ENCODE data around the gene PRKN. TPM values are rescaled to one million over a fixed set of nuclear protein-coding genes. Genes with fewer than 3 reads are reported as not detected.

Gene PRKN
- total and polyA plus RNA-seq, 4 experiments from 2014 or later: 0.50 to 5.3 (median 2.9) TPM

- Histone ChIP-seq H3K27me3 (ENCODE audit: insufficient read depth, low read length) (no peaks in the 10 kb centered on the region), H3K36me3 (ENCODE audit: insufficient read depth, low read length) (no peaks in the 10 kb centered on the region), H3K27ac (ENCODE audit: low read depth, low read length) (no peak overlapping the region), H3K4me3 (ENCODE audit: low read length in 2 of 2) (no peak overlapping the region), H3K4me1 (ENCODE audit: insufficient read depth, low read length) (no peaks in the 10 kb centered on the region), H3K9me3 (ENCODE audit: control insufficient read depth in 1 of 2, low read length in 2 of 2) (no peaks in the 10 kb centered on the region)
- Mint-ChIP-seq H3K27ac (no peak overlapping the region), H3K36me3 (no peaks in the 10 kb centered on the region), H3K4me1 (no peaks in the 10 kb centered on the region), H3K4me3 (no peak overlapping the region), H3K27me3 (no peaks in the 10 kb centered on the region), H3K9me3 (no peaks in the 10 kb centered on the region)
- POLR2A ChIA-PET (ENCODE audit: partially characterized antibody): no interaction called here
- CTCF ChIA-PET (ENCODE audit: partially characterized antibody): no interaction called here
- DNase-seq: no peak
- intact Hi-C loops (cut with micrococcal nuclease): no loop called here
Observed at GRCh38 chr6:161536224-161536630, 1191.3 kb downstream of the PRKN start.

DNA sequence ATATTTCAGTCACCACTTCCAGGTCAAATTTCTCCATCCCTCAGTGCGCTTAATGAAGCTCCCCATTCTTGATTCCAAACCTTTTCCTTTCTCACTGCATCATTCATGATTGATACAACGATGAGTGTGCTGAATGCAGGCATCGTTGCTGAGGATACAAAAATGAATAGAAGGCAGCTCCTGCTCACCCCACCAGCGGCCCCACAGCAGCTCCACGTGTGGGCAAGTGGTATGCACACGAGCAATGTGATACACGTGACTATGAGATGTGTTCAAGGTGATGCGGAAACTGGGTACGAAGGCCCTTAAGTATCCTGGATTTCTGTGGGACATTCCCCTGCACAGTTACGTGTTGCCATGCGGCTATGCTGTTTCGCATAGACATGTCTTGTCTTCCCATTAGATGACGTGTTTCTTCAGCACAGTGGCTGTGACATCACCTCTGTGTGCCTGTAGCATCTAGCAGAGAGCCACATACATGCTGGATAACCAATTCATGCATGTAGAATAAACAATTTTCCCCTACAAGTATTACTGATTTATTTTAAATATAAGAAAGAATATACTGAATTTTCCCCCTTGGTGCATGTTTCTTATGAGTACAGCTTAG lies 1193.2 kb downstream of the PRKN start:
- ChIA-PET CTCF (ENCODE audit: partially characterized antibody) (no interaction called here), POLR2A (ENCODE audit: partially characterized antibody) (no interaction called here)

DNA sequence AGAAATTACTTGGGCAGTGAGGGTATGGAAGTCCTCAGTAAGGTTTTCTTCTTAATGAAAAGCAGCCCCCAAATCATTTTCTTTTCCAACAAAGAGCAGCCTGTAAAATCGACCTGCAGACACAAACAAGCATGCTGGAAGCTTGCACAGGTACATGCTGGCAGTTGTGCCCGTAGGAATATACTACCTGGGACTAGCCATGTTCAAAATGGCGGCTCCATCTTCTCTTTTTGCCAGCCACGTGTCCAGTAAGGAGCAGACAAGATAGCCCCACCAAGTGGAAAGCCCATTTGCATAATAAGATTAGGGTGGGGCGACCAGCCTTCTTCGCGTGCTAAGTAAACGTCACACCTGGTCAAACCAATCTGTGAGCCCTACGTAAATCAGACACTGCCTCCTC lies 1194.3 kb downstream of the PRKN start:
- Mint-ChIP-seq H3K27me3 (no peaks in the 10 kb centered on the region), H3K9me3 (no peaks in the 10 kb centered on the region), H3K4me3 (no peak overlapping the region), H3K27ac (no peak overlapping the region), H3K4me1 (no peaks in the 10 kb centered on the region), H3K36me3 (no peaks in the 10 kb centered on the region)
- Histone ChIP-seq H3K27me3 (ENCODE audit: insufficient read depth, low read length) (no peaks in the 10 kb centered on the region), H3K4me3 (ENCODE audit: low read length in 2 of 2) (no peak overlapping the region), H3K9me3 (ENCODE audit: control insufficient read depth in 1 of 2, low read length in 2 of 2) (no peaks in the 10 kb centered on the region), H3K4me1 (ENCODE audit: insufficient read depth, low read length) (no peaks in the 10 kb centered on the region), H3K27ac (ENCODE audit: low read depth, low read length) (no peak overlapping the region), H3K36me3 (ENCODE audit: insufficient read depth, low read length) (no peaks in the 10 kb centered on the region)
- CTCF ChIA-PET (ENCODE audit: partially characterized antibody): no interaction called here
- POLR2A ChIA-PET (ENCODE audit: partially characterized antibody): no interaction called here
- intact Hi-C loops (cut with micrococcal nuclease): no loop called here
- DNase-seq: no peak

More for the DNA sequence above, 1193.2 kb downstream of the PRKN start:
- H3K9me3 Mint-ChIP-seq: no peaks in the 10 kb centered on the region
- H3K27me3 ChIP-seq (ENCODE audit: insufficient read depth, low read length): no peaks in the 10 kb centered on the region
- H3K36me3 ChIP-seq (ENCODE audit: insufficient read depth, low read length): no peaks in the 10 kb centered on the region
- intact Hi-C loops (cut with micrococcal nuclease): no loop called here
- H3K4me3 Mint-ChIP-seq: no peak overlapping the region
- no peak for DNase-seq
- H3K36me3 Mint-ChIP-seq: no peaks in the 10 kb centered on the region
- H3K4me1 ChIP-seq (ENCODE audit: insufficient read depth, low read length): no peaks in the 10 kb centered on the region
- no peaks in the 10 kb centered on the region for H3K9me3 ChIP-seq (ENCODE audit: control insufficient read depth in 1 of 2, low read length in 2 of 2)
- H3K27ac Mint-ChIP-seq: no peak overlapping the region
- H3K27me3 Mint-ChIP-seq: no peaks in the 10 kb centered on the region
- H3K4me3 ChIP-seq (ENCODE audit: low read length in 2 of 2): no peak overlapping the region
- no peak overlapping the region for H3K27ac ChIP-seq (ENCODE audit: low read depth, low read length)
- no peaks in the 10 kb centered on the region for H3K4me1 Mint-ChIP-seq

- POLR2A ChIA-PET (ENCODE audit: partially characterized antibody): no interaction called here
- no peaks in the 10 kb centered on the region for H3K36me3 Mint-ChIP-seq
- H3K9me3 ChIP-seq (ENCODE audit: control insufficient read depth in 1 of 2, low read length in 2 of 2): no peaks in the 10 kb centered on the region
Observed at GRCh38 chr6:161532536-161532935, 1195.0 kb downstream of the PRKN start.

GRCh38 chr6:161526794-161527193 lies 1200.8 kb downstream of the PRKN start:
- Histone ChIP-seq H3K4me3 (ENCODE audit: low read length in 2 of 2) (no peak overlapping the region), H3K27ac (ENCODE audit: low read depth, low read length) (no peak overlapping the region), H3K4me1 (ENCODE audit: insufficient read depth, low read length) (no peaks in the 10 kb centered on the region), H3K9me3 (ENCODE audit: control insufficient read depth in 1 of 2, low read length in 2 of 2) (no peaks in the 10 kb centered on the region), H3K27me3 (ENCODE audit: insufficient read depth, low read length) (no peaks in the 10 kb centered on the region), H3K36me3 (ENCODE audit: insufficient read depth, low read length) (no peaks in the 10 kb centered on the region)
- ChIA-PET CTCF (ENCODE audit: partially characterized antibody) (no interaction called here), POLR2A (ENCODE audit: partially characterized antibody) (no interaction called here)
- Mint-ChIP-seq H3K4me1 (no peaks in the 10 kb centered on the region), H3K4me3 (no peak overlapping the region), H3K9me3 (no peaks in the 10 kb centered on the region), H3K27me3 (no peaks in the 10 kb centered on the region), H3K27ac (no peak overlapping the region), H3K36me3 (no peaks in the 10 kb centered on the region)
- intact Hi-C loops (cut with micrococcal nuclease): no loop called here
- DNase-seq: no peak

More at GRCh38 chr6:161532536-161532935, 1195.0 kb downstream of the PRKN start:
- Mint-ChIP-seq H3K9me3 (no peaks in the 10 kb centered on the region), H3K27me3 (no peaks in the 10 kb centered on the region), H3K27ac (no peak overlapping the region), H3K4me1 (no peaks in the 10 kb centered on the region), H3K4me3 (no peak overlapping the region)
- DNase-seq: no peak
- H3K4me3 ChIP-seq (ENCODE audit: low read length in 2 of 2): no peak overlapping the region
- H3K36me3 ChIP-seq (ENCODE audit: insufficient read depth, low read length): no peaks in the 10 kb centered on the region
- CTCF ChIA-PET (ENCODE audit: partially characterized antibody): no interaction called here
- H3K4me1 ChIP-seq (ENCODE audit: insufficient read depth, low read length): no peaks in the 10 kb centered on the region
- no peak overlapping the region for H3K27ac ChIP-seq (ENCODE audit: low read depth, low read length)
- H3K27me3 ChIP-seq (ENCODE audit: insufficient read depth, low read length): no peaks in the 10 kb centered on the region
- intact Hi-C loops (cut with micrococcal nuclease): no loop called here

- intact Hi-C loops (cut with micrococcal nuclease): no loop called here
- Mint-ChIP-seq H3K4me1 (no peaks in the 10 kb centered on the region), H3K27me3 (no peaks in the 10 kb centered on the region), H3K27ac (no peak overlapping the region), H3K4me3 (no peak overlapping the region), H3K9me3 (peaks cover 0 to 11% (median 3%) of the 10 kb centered on the region in 8 donors), H3K36me3 (no peaks in the 10 kb centered on the region)
- ChIA-PET POLR2A (ENCODE audit: partially characterized antibody) (no interaction called here), CTCF (ENCODE audit: partially characterized antibody) (no interaction called here)
- Histone ChIP-seq H3K4me3 (ENCODE audit: low read length in 2 of 2) (no peak overlapping the region), H3K36me3 (ENCODE audit: insufficient read depth, low read length) (no peaks in the 10 kb centered on the region), H3K4me1 (ENCODE audit: insufficient read depth, low read length) (no peaks in the 10 kb centered on the region), H3K9me3 (ENCODE audit: control insufficient read depth in 1 of 2, low read length in 2 of 2) (no peaks in the 10 kb centered on the region), H3K27me3 (ENCODE audit: insufficient read depth, low read length) (no peaks in the 10 kb centered on the region), H3K27ac (ENCODE audit: low read depth, low read length) (no peak overlapping the region)
- DNase-seq: no peak
Observed at GRCh38 chr6:161523362-161523761, 1204.2 kb downstream of the PRKN start.

- Histone ChIP-seq H3K4me3 (ENCODE audit: low read length in 2 of 2) (no peak overlapping the region), H3K27ac (ENCODE audit: low read depth, low read length) (no peak overlapping the region), H3K36me3 (ENCODE audit: insufficient read depth, low read length) (no peaks in the 10 kb centered on the region), H3K9me3 (ENCODE audit: control insufficient read depth in 1 of 2, low read length in 2 of 2) (no peaks in the 10 kb centered on the region), H3K27me3 (ENCODE audit: insufficient read depth, low read length) (no peaks in the 10 kb centered on the region), H3K4me1 (ENCODE audit: insufficient read depth, low read length) (no peaks in the 10 kb centered on the region)
- Mint-ChIP-seq H3K9me3 (peaks cover 0 to 11% (median 3%) of the 10 kb centered on the region in 8 donors), H3K4me3 (no peak overlapping the region), H3K27me3 (no peaks in the 10 kb centered on the region), H3K36me3 (no peaks in the 10 kb centered on the region), H3K4me1 (no peaks in the 10 kb centered on the region), H3K27ac (no peak overlapping the region)
- POLR2A ChIA-PET (ENCODE audit: partially characterized antibody): no interaction called here
- intact Hi-C loops (cut with micrococcal nuclease): no loop called here
- no peak for DNase-seq
- CTCF ChIA-PET (ENCODE audit: partially characterized antibody): no interaction called here
Observed at GRCh38 chr6:161522276-161522675, 1205.3 kb downstream of the PRKN start.
